Kidney (tissue), 14 donors: Measurements from ENCODE around the gene RABL3. TPM values are rescaled to one million over a fixed set of nuclear protein-coding genes. Genes with fewer than 3 reads are reported as not detected.

Source experiments
- DNase-seq, 5 donors: peaks; one replicate each; pipeline ENCODE4 v3.0.0-alpha.2; 2013 to 2020
- FAIRE-seq: peaks from 2 replicates; lab custom pipeline; 2012; peaks lifted over from hg19 to GRCh38; lab: Jason Lieb, UNC
- H3K27ac ChIP-seq, 2 donors: one replicate each; pipeline ENCODE4 v1.7.0; 2013; ENCODE audit warnings: low read depth in 2 of 2, low read length in 2 of 2, inconsistent platforms in 1 of 2
- H3K27me3 ChIP-seq: one replicate; pipeline ENCODE4 v1.7.1; 2013; ENCODE audit warnings: low read length, inconsistent platforms; ENCODE audit not compliant: control insufficient read depth, insufficient read depth
- H3K36me3 ChIP-seq, 3 donors: one replicate each; pipeline versions ENCODE4 v1.7.0 to v1.7.1; 2013; ENCODE audit warnings: low read length in 3 of 3, control low read depth in 1 of 3, inconsistent platforms in 1 of 3; ENCODE audit not compliant: insufficient read depth in 3 of 3, control insufficient read depth in 2 of 3
- H3K4me1 ChIP-seq, 3 donors: one replicate each; pipeline versions ENCODE4 v1.7.0 to v1.7.1; 2013; ENCODE audit warnings: low read length in 3 of 3, inconsistent platforms in 1 of 3, low read depth in 1 of 3; ENCODE audit not compliant: control insufficient read depth in 2 of 3, insufficient read depth in 2 of 3
- H3K4me3 ChIP-seq, 3 donors: one replicate each; pipeline versions ENCODE4 v1.7.0 to v1.8.1; 2013; ENCODE audit warnings: low read length in 3 of 3, control low read depth in 1 of 3, inconsistent platforms in 1 of 3
- H3K9ac ChIP-seq, 3 donors: one replicate each; pipeline versions ENCODE4 v1.7.0 to v1.7.1; 2013; ENCODE audit warnings: low read length in 3 of 3, control low read depth in 1 of 3, inconsistent platforms in 1 of 3
- H3K9me3 ChIP-seq, 3 donors: one replicate each; pipeline versions ENCODE4 v1.7.0 to v1.7.1; 2013; ENCODE audit warnings: low read length in 3 of 3, control low read depth in 1 of 3, inconsistent platforms in 1 of 3; ENCODE audit not compliant: control insufficient read depth in 2 of 3, insufficient read depth in 1 of 3
- CTCF ChIP-seq: IDR thresholded peaks from 3 replicates; pipeline ENCODE4 v1.5.1; 2012; ENCODE audit warnings: mild to moderate bottlenecking, moderate library complexity, borderline replicate concordance; ENCODE audit not compliant: insufficient read depth; ENCODE audit errors: extremely low read depth
- intact Hi-C: fragments of 100-400 bp; cut with DNase I; formaldehyde crosslinking; loops from one replicate; pipeline ENCODE4 v1.11.1; 2022
- polyA plus RNA-seq: library from polyadenylated mRNA; stranded (reverse); fragments of 350-450 nt; fragmentation: Illumina TruSeq; extraction: RNeasy Lipid Tissue Mini Kit (QIAGEN cat#74804); gene quantifications from one replicate; pipeline ENCODE4 v1.2.3, GENCODE V29; 2014; ENCODE audit warnings: low read depth, low replicate concordance; ENCODE audit not compliant: insufficient read depth
- total RNA-seq: library from RNA; stranded (reverse); fragmentation: NEBNext Ultra II Directional; extraction: Animal tissue kit (Norgen Biotek cat#: 25700); gene quantifications from one replicate; pipeline ENCODE4 v1.2.1, GENCODE V29; 2021
- donor health status: control.
- donor health status: control.
- donor health status: control.
- donor health status: control.
- donor health status: control.
- donor health status: DM: yes; HTN: yes; CAD: no.
- donor health status: Normal renal cell carcinoma (clear cell type).

RABL3 gene
- total and polyA plus RNA-seq, 2 donors from 2014 or later, result 16.9 to 30.1 TPM

GRCh38 chr3:120670576-120670975, 71.7 kb downstream of the RABL3 start:
- H3K9me3 ChIP-seq, result no peaks in the 10 kb centered on the region
- peaks cover 0 to 17% (median 10%) of the 10 kb centered on the region in 3 donors for H3K4me1 ChIP-seq
- intact Hi-C loops, result no loop called here
- H3K4me3 ChIP-seq, result no peak overlapping the region
- no peaks in the 10 kb centered on the region for H3K27me3 ChIP-seq
- FAIRE-seq (no peak), DNase-seq (no peak)
- H3K36me3 ChIP-seq, result peaks cover 0 to 29% (median 3%) of the 10 kb centered on the region in 3 donors
- no peak overlapping the region for H3K27ac ChIP-seq
- no peak for TF ChIP-seq CTCF
- no peak overlapping the region for H3K9ac ChIP-seq

GRCh38 chr3:120664926-120665325, 77.4 kb downstream of the RABL3 start:
- Histone ChIP-seq H3K9me3 (no peaks in the 10 kb centered on the region), H3K27me3 (no peaks in the 10 kb centered on the region), H3K4me1 (peaks cover 0 to 3% (median 0%) of the 10 kb centered on the region in 3 donors), H3K4me3 (no peak overlapping the region), H3K9ac (no peak overlapping the region), H3K36me3 (peaks cover 0 to 12% (median 0%) of the 10 kb centered on the region in 3 donors), H3K27ac (no peak overlapping the region)
- intact Hi-C loops, result no loop called here
- no peak for TF ChIP-seq CTCF
- no peak for FAIRE-seq
- no peak for DNase-seq

DNA sequence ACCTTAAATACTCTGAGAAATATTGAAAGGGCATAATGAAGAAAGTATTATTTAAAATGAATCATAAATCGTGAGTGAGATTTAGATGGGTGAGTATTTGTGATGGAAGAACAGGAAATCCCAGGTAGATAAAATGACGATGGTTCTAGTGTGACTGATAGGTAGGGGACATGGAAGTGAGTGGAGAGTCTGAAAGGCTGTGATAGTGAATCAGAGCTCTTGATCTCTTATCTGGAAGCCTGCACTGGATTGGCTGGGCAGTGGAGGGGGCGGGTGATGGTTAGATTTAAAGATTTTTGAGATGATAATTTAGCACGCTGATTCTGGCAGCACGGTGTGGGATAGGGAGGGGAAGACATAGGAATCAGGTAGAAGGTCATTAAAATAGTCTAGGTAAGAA, 80.4 kb downstream of the RABL3 start:
- Histone ChIP-seq H3K4me1 (peaks cover 0 to 3% (median 2%) of the 10 kb centered on the region in 3 donors), H3K9me3 (no peaks in the 10 kb centered on the region), H3K9ac (no peak overlapping the region), H3K36me3 (peaks cover 0 to 5% (median 0%) of the 10 kb centered on the region in 3 donors), H3K4me3 (no peak overlapping the region), H3K27me3 (no peaks in the 10 kb centered on the region), H3K27ac (no peak overlapping the region)
- intact Hi-C loops, result no loop called here
- FAIRE-seq (no peak), DNase-seq (no peak)
- no peak for TF ChIP-seq CTCF
